NOMO-1 (cell line): ENCODE measurements around the gene PRDM8.
"Not testable (repeated sequence)": the region's sequence is repeated elsewhere in the genome, so short reads cannot be mapped to it uniquely, and the experiment has no call there.

Source experiments
- DNase-seq, 2 experiments: peaks; one replicate each; lab custom pipeline; 2025; ENCODE audit not compliant: unreplicated experiment in 2 of 2; lab: John Stamatoyannopoulos, UW

PRDM8 gene

GRCh38 chr4:80196922-80197573 lies at the start of gene PRDM8:
Gene PRDM8, plus strand, starts transcription at chr4:80197503. Its CDS starts 2,578 bp downstream, at chr4:80200081.
- DNase-seq = no peak

GRCh38 chr4:80150387-80151180 lies 46.7 kb upstream of the PRDM8 start:
- DNase-seq = no peak

- no peak for DNase-seq
Observed at GRCh38 chr4:80151981-80152380, 45.3 kb upstream of the PRDM8 start.

GRCh38 chr4:80153874-80154544 lies 43.3 kb upstream of the PRDM8 start:
- DNase-seq = no peak

GRCh38 chr4:80154545-80154933 lies 42.8 kb upstream of the PRDM8 start:
- DNase-seq = no peak

- DNase-seq = peak in 1 of 2 experiments; percentile 16
Observed at GRCh38 chr4:80155316-80155982, 41.9 kb upstream of the PRDM8 start.

- no peak for DNase-seq
Observed at GRCh38 chr4:80156410-80156809, 40.9 kb upstream of the PRDM8 start.

GRCh38 chr4:80161413-80162058 lies 35.8 kb upstream of the PRDM8 start:
- no peak for DNase-seq

GRCh38 chr4:80162418-80162817 lies 34.9 kb upstream of the PRDM8 start:
- no peak for DNase-seq

GRCh38 chr4:80165855-80166254 lies 31.4 kb upstream of the PRDM8 start:
- no peak for DNase-seq

- no peak for DNase-seq
Observed at GRCh38 chr4:80171251-80171650, 26.1 kb upstream of the PRDM8 start.

GRCh38 chr4:80171656-80172055 lies 25.6 kb upstream of the PRDM8 start:
- DNase-seq = no peak

GRCh38 chr4:80172203-80172602 lies 25.1 kb upstream of the PRDM8 start:
- peak; percentile 7 to 14 for DNase-seq

- DNase-seq = peak; percentile 10 to 47
Observed at GRCh38 chr4:80173401-80173800, 23.9 kb upstream of the PRDM8 start.

GRCh38 chr4:80173841-80174240 lies 23.5 kb upstream of the PRDM8 start:
- no peak for DNase-seq

GRCh38 chr4:80177793-80178192 lies 19.5 kb upstream of the PRDM8 start:
- not testable (repeated sequence) for DNase-seq

- no peak for DNase-seq
Observed at GRCh38 chr4:80178964-80179363, 18.3 kb upstream of the PRDM8 start.

GRCh38 chr4:80179637-80180161 lies 17.6 kb upstream of the PRDM8 start:
- DNase-seq = no peak

GRCh38 chr4:80180743-80181142 lies 16.6 kb upstream of the PRDM8 start:
- no peak for DNase-seq

- no peak for DNase-seq
Observed at GRCh38 chr4:80182237-80182866, 15.0 kb upstream of the PRDM8 start.
